Measurements from ENCODE around the gene LRRK1.

DNA sequence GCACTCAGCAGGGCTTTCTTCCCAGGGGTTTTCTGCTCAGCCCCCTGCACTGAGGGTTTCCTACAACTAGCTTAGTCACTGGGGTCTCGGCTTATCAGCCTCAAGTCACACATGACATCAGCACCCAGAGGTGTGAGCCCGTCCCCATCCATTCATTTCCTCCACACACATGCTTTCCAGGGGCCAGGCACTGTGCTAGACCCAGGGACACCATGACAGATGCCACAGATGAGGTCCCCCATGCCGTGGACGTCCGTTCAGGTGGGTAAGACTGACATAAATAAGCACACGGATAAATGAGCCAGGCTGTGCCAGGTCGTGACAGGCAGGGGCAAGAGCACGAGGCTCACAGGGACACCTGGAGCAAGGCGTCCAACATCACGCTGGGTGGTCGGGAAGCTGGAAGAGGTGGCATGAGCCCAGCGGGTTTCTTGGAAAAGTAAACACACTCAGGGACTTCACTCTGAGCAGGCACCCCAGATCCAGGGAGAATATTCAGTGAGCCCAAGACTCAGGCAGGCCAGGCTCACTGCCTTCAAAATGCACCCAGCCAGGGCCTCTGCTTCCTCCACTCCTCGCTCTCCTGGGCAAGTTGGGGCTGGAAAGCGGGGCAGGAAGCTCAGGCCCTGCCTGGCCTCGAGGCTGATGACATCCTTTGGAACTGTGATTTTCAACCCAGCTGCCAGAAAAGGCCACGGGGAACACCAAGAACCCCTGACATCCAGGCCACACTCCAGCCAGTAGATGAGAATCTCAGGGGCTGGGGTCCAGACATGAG lies 193.4 kb downstream of the LRRK1 start:
- TF ChIP-seq CTCF (IDR thresholded peaks at IDR 0.05): no peak
- no peak for TF ChIP-seq POLR2AphosphoS5 (IDR thresholded peaks at IDR 0.05)
- no peak for TF ChIP-seq POLR2A (IDR thresholded peaks at IDR 0.05)
- no peak for TF ChIP-seq EP300 (IDR thresholded peaks at IDR 0.05; ENCODE audit: low read depth)

Data from transverse colon (tissue), 4 donors.